Measurements from ENCODE around the gene TMEM62.

The TMEM62 gene

GRCh38 chr15:43226436-43227305 is 93.3 kb downstream of the TMEM62 start:
- in situ Hi-C loops (cut with MboI; ENCODE audit: low sequenced_read_pairs) = loop anchor here (5.0 kb wide), 1 partner anchor 41 kb away; the partner anchor contains the start of gene TGM5

GRCh38 chr15:43229977-43230376 is 96.6 kb downstream of the TMEM62 start:
- in situ Hi-C loops (cut with MboI; ENCODE audit: low sequenced_read_pairs) = loop anchor here (5.0 kb wide), 1 partner anchor 37 kb away; the partner anchor contains the start of gene TGM5

- in situ Hi-C loops (cut with MboI; ENCODE audit: low sequenced_read_pairs) = no loop called here
These were observed 97.3 kb downstream of the TMEM62 start for GRCh38 chr15:43230640-43231115.

- in situ Hi-C loops (cut with MboI; ENCODE audit: low sequenced_read_pairs) = no loop called here
These were observed 99.0 kb downstream of the TMEM62 start for GRCh38 chr15:43232289-43232874.

Data from HL-60/S4 (cell line).